GM23338 (cell line): ENCODE results near the gene CAMSAP2. TPM values are rescaled to one million over a fixed set of nuclear protein-coding genes. Genes with fewer than 3 reads are reported as not detected.

Experiments used
- ATAC-seq: fragments of 200-7000 bp; cut with Tn5 transposase; 3 replicates; pipeline ENCODE4 v1.9.1; 2020
- DNase-seq: peaks from one replicate; pipeline ENCODE4 v3.0.0-alpha.2; 2015; ENCODE audit warnings: low spot score
- H2AFZ ChIP-seq: fragments of 200-600 bp; sonication (generic); 2 replicates; pipeline ENCODE4 v1.8.0; 2016; ENCODE audit warnings: antibody characterized with exemption, mild to moderate bottlenecking, moderate library complexity
- H3F3A ChIP-seq: fragments of 200-600 bp; sonication (generic); replicated peaks from 2 replicates; pipeline ENCODE4 v1.8.0; 2017; ENCODE audit warnings: antibody characterized with exemption, mixed run types, low read depth
- H3K27ac ChIP-seq: fragments of 200-600 bp; sonication (generic); 2 replicates; pipeline ENCODE4 v1.6.1; 2016; ENCODE audit warnings: low read depth
- H3K27me3 ChIP-seq: fragments of 200-600 bp; sonication (generic); 2 replicates; pipeline ENCODE4 v1.8.0; 2016; ENCODE audit warnings: mild to moderate bottlenecking, mixed run types, moderate library complexity; ENCODE audit not compliant: insufficient read depth
- H3K36me3 ChIP-seq: fragments of 200-600 bp; sonication (generic); 2 replicates; pipeline ENCODE4 v1.8.0; 2016; ENCODE audit warnings: mild to moderate bottlenecking; ENCODE audit not compliant: insufficient read depth
- H3K4me1 ChIP-seq: fragments of 200-600 bp; sonication (generic); 2 replicates; pipeline ENCODE4 v1.8.0; 2016; ENCODE audit warnings: mild to moderate bottlenecking, moderate library complexity; ENCODE audit not compliant: insufficient read depth
- H3K4me2 ChIP-seq: fragments of 200-600 bp; sonication (generic); 2 replicates; pipeline ENCODE4 v1.7.1; 2017; ENCODE audit warnings: mixed run types
- H3K4me3 ChIP-seq: fragments of 200-600 bp; sonication (generic); 2 replicates; pipeline ENCODE4 v1.6.1; 2016; ENCODE audit warnings: mixed run types
- H3K79me2 ChIP-seq: fragments of 200-600 bp; sonication (generic); replicated peaks from 2 replicates; pipeline ENCODE4 v1.8.0; 2017; ENCODE audit warnings: mild to moderate bottlenecking; ENCODE audit not compliant: insufficient read depth
- H3K9me2 ChIP-seq: fragments of 200-600 bp; sonication (generic); 2 replicates; pipeline ENCODE4 v1.8.0; 2017; ENCODE audit not compliant: insufficient read depth
- H4K20me1 ChIP-seq: fragments of 200-600 bp; sonication (generic); replicated peaks from 2 replicates; pipeline ENCODE4 v1.8.0; 2017; ENCODE audit warnings: mild to moderate bottlenecking; ENCODE audit not compliant: insufficient read depth
- H3K27ac Mint-ChIP-seq: 2 replicates; pipeline ENCODE4 v1.8.0; 2020; ENCODE audit warnings: inconsistent platforms, mild to moderate bottlenecking, moderate library complexity, mixed read lengths
- H3K27me3 Mint-ChIP-seq: 3 replicates; pipeline ENCODE4 v1.8.0; 2022; ENCODE audit warnings: low read depth, mild to moderate bottlenecking, moderate library complexity, mixed read lengths, inconsistent platforms; ENCODE audit not compliant: insufficient read depth, poor library complexity
- H3K36me3 Mint-ChIP-seq: 3 replicates; pipeline ENCODE4 v1.8.0; 2021; ENCODE audit warnings: low read depth, mild to moderate bottlenecking, inconsistent platforms, moderate library complexity, mixed read lengths
- H3K4me1 Mint-ChIP-seq: 3 replicates; pipeline ENCODE4 v1.8.0; 2020; ENCODE audit warnings: mild to moderate bottlenecking, inconsistent platforms, mixed read lengths
- H3K4me3 Mint-ChIP-seq: 3 replicates; pipeline ENCODE4 v1.8.0; 2021; ENCODE audit warnings: moderate library complexity, mild to moderate bottlenecking, inconsistent platforms, mixed read lengths
- H3K9me3 Mint-ChIP-seq: 3 replicates; pipeline ENCODE4 v1.8.0; 2020; ENCODE audit warnings: moderate library complexity, mild to moderate bottlenecking, inconsistent platforms, mixed read lengths
- EZH2 ChIP-seq: fragments of 200-600 bp; sonication (generic); IDR thresholded peaks from one replicate; pipeline ENCODE4 v1.8.0; 2017; ENCODE audit warnings: antibody characterized with exemption, mild to moderate bottlenecking, low read depth; ENCODE audit not compliant: unreplicated experiment
- NANOG ChIP-seq: IDR thresholded peaks from 2 replicates; pipeline ENCODE4 v1.6.1; 2016; ENCODE audit warnings: antibody characterized with exemption, borderline replicate concordance
- POLR2AphosphoS5 ChIP-seq: IDR thresholded peaks from 2 replicates; pipeline ENCODE4 v1.6.1; 2016; ENCODE audit warnings: antibody characterized with exemption, low read depth
- STAT1 ChIP-seq: IDR thresholded peaks from one replicate; pipeline ENCODE4 v1.6.1; 2016; ENCODE audit warnings: antibody characterized with exemption; ENCODE audit not compliant: unreplicated experiment
- ZNF462 ChIP-seq: fragments of 250-450 bp; sonication (Bioruptor Pico); IDR thresholded peaks from 2 replicates; pipeline ENCODE4 v1.5.0; 2020; ENCODE audit warnings: mild to moderate bottlenecking, moderate library complexity
- polyA plus RNA-seq: library from polyadenylated mRNA; unstranded; fragments of >200 nt; fragmentation: Nextera tagmentation; extraction: Ambion mirVana; gene quantifications from 2 replicates; pipeline ENCODE4 v1.2.1, GENCODE V29; 2016
- total RNA-seq: library from RNA; depleted of rRNA; stranded (reverse); fragments of >200 nt; shearing (Covaris generic); gene quantifications from 2 replicates; pipeline ENCODE4 v1.2.3, GENCODE V29; 2014

CAMSAP2 gene
- total and polyA plus RNA-seq, 2 experiments from 2014 or later: 9.1 to 21.3 TPM

GRCh38 chr1:200739702-200740570, 1.2 kb downstream of the CAMSAP2 start:
- Histone ChIP-seq H3K4me2 (peak overlapping the region; percentile 99), H4K20me1 (peaks cover 19% of the 10 kb centered on the region), H3K27me3 (peaks cover 17% of the 10 kb centered on the region; the same call in 1 of the 2 replicates), H3K9me2 (no peaks in the 10 kb centered on the region), H2AFZ (peak overlapping the region; percentile 93), H3K36me3 (no peaks in the 10 kb centered on the region), H3K4me1 (peaks cover 23% of the 10 kb centered on the region; the same call in 1 of the 2 replicates), H3K4me3 (peak overlapping the region; percentile 98), H3F3A (no peaks in the 10 kb centered on the region), H3K79me2 (peaks cover 53% of the 10 kb centered on the region), H3K27ac (peak overlapping the region; percentile 71; the same call in 1 of the 2 replicates)
- ATAC-seq (no peak), DNase-seq (peak; percentile 15)
- H3K4me1 Mint-ChIP-seq: peaks cover 30% of the 10 kb centered on the region; the same call in 2 of the 3 replicates
- H3K27me3 Mint-ChIP-seq: peaks cover 5% of the 10 kb centered on the region
- no peaks in the 10 kb centered on the region for H3K9me3 Mint-ChIP-seq
- no peaks in the 10 kb centered on the region; the same call in 2 of the 3 replicates for H3K36me3 Mint-ChIP-seq
- H3K4me3 Mint-ChIP-seq: peak overlapping the region; percentile 99
- H3K27ac Mint-ChIP-seq: 0 out of 2 replicates have a peak overlapping the region, but pooled peaks have one; percentile 39
- TF ChIP-seq POLR2AphosphoS5: 0 out of 2 replicates have a peak, but pooled peaks have one; percentile 17
- no peak for TF ChIP-seq EZH2
- no peak for TF ChIP-seq NANOG
- TF ChIP-seq ZNF462 (CRISPR knock-in tag): no peak
- TF ChIP-seq STAT1: no peak
